ENCODE data around the gene SOS2.

Gene SOS2

GRCh38 chr14:50121486-50121885 is 109.9 kb downstream of the SOS2 start:
- Mint-ChIP-seq H3K9me3 (no peaks in the 10 kb centered on the region), H3K4me3 (no peak overlapping the region), H3K4me1 (ENCODE audit: low read depth) (no peaks in the 10 kb centered on the region), H3K27me3 (no peaks in the 10 kb centered on the region), H3K27ac (no peak overlapping the region), H3K36me3 (ENCODE audit: low read depth) (peaks cover 75% of the 10 kb centered on the region)
- intact Hi-C loops (cut with micrococcal nuclease), result no loop called here

- intact Hi-C loops (cut with micrococcal nuclease), result loop anchor here (5.0 kb wide), 1 partner anchor 265 kb away; the partner anchor contains the start of gene NEMF
- Mint-ChIP-seq H3K4me1 (ENCODE audit: low read depth) (peaks cover 5% of the 10 kb centered on the region), H3K4me3 (no peak overlapping the region), H3K9me3 (no peaks in the 10 kb centered on the region), H3K27me3 (no peaks in the 10 kb centered on the region), H3K27ac (no peak overlapping the region), H3K36me3 (ENCODE audit: low read depth) (peaks cover 70% of the 10 kb centered on the region)
Measured at GRCh38 chr14:50117456-50117855, 113.9 kb downstream of the SOS2 start.

- no peaks in the 10 kb centered on the region for H3K27me3 Mint-ChIP-seq
- intact Hi-C loops (cut with micrococcal nuclease), result loop anchor here (5.0 kb wide), 1 partner anchor 265 kb away; the partner anchor contains the start of gene NEMF
- H3K36me3 Mint-ChIP-seq (ENCODE audit: low read depth), result peaks cover 74% of the 10 kb centered on the region
- H3K9me3 Mint-ChIP-seq, result no peaks in the 10 kb centered on the region
- H3K27ac Mint-ChIP-seq, result peak overlapping the region; percentile 93
- peak overlapping the region; percentile 88 for H3K4me3 Mint-ChIP-seq
- H3K4me1 Mint-ChIP-seq (ENCODE audit: low read depth), result peaks cover 5% of the 10 kb centered on the region
Measured at GRCh38 chr14:50116966-50117365, 114.4 kb downstream of the SOS2 start.

- peak within 1 kb of the TSS; percentile 88 for H3K4me3 Mint-ChIP-seq
- H3K27me3 Mint-ChIP-seq, result no peaks in the 10 kb centered on the region
- no peaks in the 10 kb centered on the region for H3K9me3 Mint-ChIP-seq
- peaks cover 74% of the 10 kb centered on the region for H3K36me3 Mint-ChIP-seq (ENCODE audit: low read depth)
- peak within 1 kb of the TSS; percentile 93 for H3K27ac Mint-ChIP-seq
- peaks cover 5% of the 10 kb centered on the region for H3K4me1 Mint-ChIP-seq (ENCODE audit: low read depth)
- intact Hi-C loops (cut with micrococcal nuclease), result loop anchor here (5.0 kb wide), 1 partner anchor 264 kb away; the partner anchor contains the start of gene NEMF
Measured at GRCh38 chr14:50116181-50116956, 115.0 kb downstream of the SOS2 start, which contains the start of gene VCPKMT. VCPKMT (minus strand) TSS chr14:50116572; CDS start chr14:50116552, 20 bp downstream.

GRCh38 chr14:50113381-50114035 is 117.9 kb downstream of the SOS2 start:
- no peak overlapping the region for H3K27ac Mint-ChIP-seq
- intact Hi-C loops (cut with micrococcal nuclease), result no loop called here
- H3K36me3 Mint-ChIP-seq (ENCODE audit: low read depth), result peaks cover 75% of the 10 kb centered on the region

GRCh38 chr14:50110323-50111037 is 120.9 kb downstream of the SOS2 start:
- intact Hi-C loops (cut with micrococcal nuclease), result no loop called here

More at GRCh38 chr14:50113381-50114035, 117.9 kb downstream of the SOS2 start:
- Mint-ChIP-seq H3K9me3 (no peaks in the 10 kb centered on the region), H3K4me3 (no peak overlapping the region), H3K27me3 (no peaks in the 10 kb centered on the region), H3K4me1 (ENCODE audit: low read depth) (peaks cover 5% of the 10 kb centered on the region)

GRCh38 chr14:50109342-50109741 is 122.0 kb downstream of the SOS2 start:
- Mint-ChIP-seq H3K4me1 (ENCODE audit: low read depth) (no peaks in the 10 kb centered on the region), H3K36me3 (ENCODE audit: low read depth) (peaks cover 76% of the 10 kb centered on the region), H3K9me3 (no peaks in the 10 kb centered on the region), H3K27me3 (no peaks in the 10 kb centered on the region), H3K27ac (no peak overlapping the region), H3K4me3 (no peak overlapping the region)
- intact Hi-C loops (cut with micrococcal nuclease), result no loop called here

More at GRCh38 chr14:50110323-50111037, 120.9 kb downstream of the SOS2 start:
- no peak overlapping the region for H3K27ac Mint-ChIP-seq
- no peak overlapping the region for H3K4me3 Mint-ChIP-seq
- no peaks in the 10 kb centered on the region for H3K9me3 Mint-ChIP-seq
- peaks cover 3% of the 10 kb centered on the region for H3K4me1 Mint-ChIP-seq (ENCODE audit: low read depth)
- peaks cover 82% of the 10 kb centered on the region for H3K36me3 Mint-ChIP-seq (ENCODE audit: low read depth)
- no peaks in the 10 kb centered on the region for H3K27me3 Mint-ChIP-seq

- H3K27me3 Mint-ChIP-seq, result no peaks in the 10 kb centered on the region
- no peaks in the 10 kb centered on the region for H3K9me3 Mint-ChIP-seq
- H3K4me3 Mint-ChIP-seq, result no peak overlapping the region
- H3K36me3 Mint-ChIP-seq (ENCODE audit: low read depth), result peaks cover 61% of the 10 kb centered on the region
- peaks cover 6% of the 10 kb centered on the region for H3K4me1 Mint-ChIP-seq (ENCODE audit: low read depth)
- intact Hi-C loops (cut with micrococcal nuclease), result no loop called here
- no peak overlapping the region for H3K27ac Mint-ChIP-seq
Measured at GRCh38 chr14:50107850-50108249, 123.5 kb downstream of the SOS2 start.

GRCh38 chr14:50106178-50106577 is 125.2 kb downstream of the SOS2 start:
- peaks cover 44% of the 10 kb centered on the region for H3K36me3 Mint-ChIP-seq (ENCODE audit: low read depth)
- H3K4me1 Mint-ChIP-seq (ENCODE audit: low read depth), result peaks cover 6% of the 10 kb centered on the region
- no peaks in the 10 kb centered on the region for H3K9me3 Mint-ChIP-seq
- no peaks in the 10 kb centered on the region for H3K27me3 Mint-ChIP-seq
- no peak overlapping the region for H3K27ac Mint-ChIP-seq
- intact Hi-C loops (cut with micrococcal nuclease), result no loop called here
- H3K4me3 Mint-ChIP-seq, result no peak overlapping the region

- Mint-ChIP-seq H3K9me3 (no peaks in the 10 kb centered on the region), H3K36me3 (ENCODE audit: low read depth) (peaks cover 23% of the 10 kb centered on the region), H3K27me3 (no peaks in the 10 kb centered on the region), H3K4me3 (no peak overlapping the region), H3K27ac (peak overlapping the region; percentile 60), H3K4me1 (ENCODE audit: low read depth) (peaks cover 6% of the 10 kb centered on the region)
- intact Hi-C loops (cut with micrococcal nuclease), result no loop called here
Measured at GRCh38 chr14:50103558-50103957, 127.8 kb downstream of the SOS2 start.

- Mint-ChIP-seq H3K4me3 (no peak overlapping the region), H3K36me3 (ENCODE audit: low read depth) (peaks cover 12% of the 10 kb centered on the region), H3K4me1 (ENCODE audit: low read depth) (peaks cover 13% of the 10 kb centered on the region), H3K27ac (no peak overlapping the region), H3K27me3 (no peaks in the 10 kb centered on the region), H3K9me3 (no peaks in the 10 kb centered on the region)
- intact Hi-C loops (cut with micrococcal nuclease), result no loop called here
Measured at GRCh38 chr14:50101417-50101816, 130.0 kb downstream of the SOS2 start.

GRCh38 chr14:50100805-50101204 is 130.6 kb downstream of the SOS2 start:
- peaks cover 8% of the 10 kb centered on the region for H3K36me3 Mint-ChIP-seq (ENCODE audit: low read depth)
- H3K4me1 Mint-ChIP-seq (ENCODE audit: low read depth), result peaks cover 19% of the 10 kb centered on the region
- no peaks in the 10 kb centered on the region for H3K27me3 Mint-ChIP-seq
- H3K9me3 Mint-ChIP-seq, result no peaks in the 10 kb centered on the region
- intact Hi-C loops (cut with micrococcal nuclease), result no loop called here
- no peak overlapping the region for H3K27ac Mint-ChIP-seq
- no peak overlapping the region for H3K4me3 Mint-ChIP-seq

GRCh38 chr14:50099335-50099734 is 132.0 kb downstream of the SOS2 start:
- Mint-ChIP-seq H3K9me3 (no peaks in the 10 kb centered on the region), H3K36me3 (ENCODE audit: low read depth) (peaks cover 8% of the 10 kb centered on the region), H3K4me3 (no peak overlapping the region), H3K4me1 (ENCODE audit: low read depth) (peaks cover 22% of the 10 kb centered on the region), H3K27ac (no peak overlapping the region), H3K27me3 (no peaks in the 10 kb centered on the region)
- intact Hi-C loops (cut with micrococcal nuclease), result loop anchor here (5.0 kb wide), 1 partner anchor 37 kb away; no protein-coding TSS in a partner anchor

GRCh38 chr14:50095895-50096294 is 135.5 kb downstream of the SOS2 start:
- Mint-ChIP-seq H3K4me1 (ENCODE audit: low read depth) (peaks cover 31% of the 10 kb centered on the region), H3K4me3 (no peak overlapping the region), H3K9me3 (no peaks in the 10 kb centered on the region), H3K27me3 (no peaks in the 10 kb centered on the region), H3K27ac (no peak overlapping the region), H3K36me3 (ENCODE audit: low read depth) (peaks cover 8% of the 10 kb centered on the region)
- intact Hi-C loops (cut with micrococcal nuclease), result loop anchor here (5.0 kb wide), 1 partner anchor 34 kb away; no protein-coding TSS in a partner anchor

Measured in dendritic cell treated with granulocyte-macrophage colony-stimulating factor and Interleukin-4, amounts not matched to agents 40 ng/mL and 50 ng/mL, for 4 days (primary cell).